CD4-positive, CD25-positive, alpha-beta regulatory T cell (primary cell): ENCODE results near the gene EDC4. TPM values are rescaled to one million over a fixed set of nuclear protein-coding genes. Genes with fewer than 3 reads are reported as not detected.
A peak's percentile ranks its signal among the peaks of the same experiment; 100 is the strongest.

ENCODE experiments used
- ATAC-seq, 2 donors: fragments of 150-1000 bp; cut with Tn5 transposase; one replicate each; pipeline ENCODE4 v1.10.0; 2021; ENCODE audit warnings: low read depth in 2 of 2, moderate number of reproducible peaks in 2 of 2, moderate library complexity in 1 of 2
- DNase-seq, 3 donors: peaks; one replicate each; pipeline versions ENCODE4 v3.0.0 to v3.0.0-alpha.2; 2012 to 2022; ENCODE audit warnings: mixed read lengths in 1 of 3
- H3K27ac ChIP-seq: one replicate; pipeline ENCODE4 v1.7.0; 2013; ENCODE audit warnings: mild to moderate bottlenecking, low read length; ENCODE audit not compliant: insufficient read depth, poor library complexity, severe bottlenecking
- H3K27me3 ChIP-seq: one replicate; pipeline ENCODE4 v1.7.0; 2013; ENCODE audit warnings: low read length; ENCODE audit not compliant: control insufficient read depth, insufficient read depth
- H3K36me3 ChIP-seq: one replicate; pipeline ENCODE4 v1.7.0; 2013; ENCODE audit warnings: mild to moderate bottlenecking, low read length, moderate library complexity; ENCODE audit not compliant: control insufficient read depth, insufficient read depth
- H3K4me1 ChIP-seq: 2 replicates; pipeline ENCODE4 v1.7.0; 2013; ENCODE audit warnings: mild to moderate bottlenecking, low read length; ENCODE audit not compliant: insufficient read depth, control insufficient read depth, poor library complexity, severe bottlenecking
- H3K4me3 ChIP-seq: one replicate; pipeline ENCODE4 v1.7.0; 2013; ENCODE audit warnings: low read depth, mild to moderate bottlenecking, low read length, moderate library complexity
- H3K9me3 ChIP-seq, 2 experiments: 1 replicate in 1 of 2; 2 replicates in 1 of 2; pipeline ENCODE4 v1.7.0; 2013; ENCODE audit warnings: low read length in 2 of 2, mild to moderate bottlenecking in 1 of 2, moderate library complexity in 1 of 2; ENCODE audit not compliant: control insufficient read depth in 2 of 2
- H3K27ac Mint-ChIP-seq, 3 donors: one replicate each; pipeline ENCODE4 v1.8.0; 2020 to 2022; ENCODE audit warnings: mild to moderate bottlenecking in 3 of 3, mixed read lengths in 3 of 3, moderate library complexity in 2 of 3
- H3K27me3 Mint-ChIP-seq: one replicate; pipeline ENCODE4 v1.8.0; 2022; ENCODE audit warnings: mild to moderate bottlenecking, mixed read lengths
- H3K36me3 Mint-ChIP-seq: one replicate; pipeline ENCODE4 v1.8.0; 2020; ENCODE audit warnings: mixed read lengths
- H3K4me1 Mint-ChIP-seq, 4 donors: one replicate each; pipeline ENCODE4 v1.8.0; 2020 to 2022; ENCODE audit warnings: mixed read lengths in 4 of 4, mild to moderate bottlenecking in 1 of 4
- H3K4me3 Mint-ChIP-seq, 4 donors: one replicate each; pipeline ENCODE4 v1.8.0; 2020 to 2022; ENCODE audit warnings: mild to moderate bottlenecking in 4 of 4, mixed read lengths in 4 of 4, moderate library complexity in 3 of 4
- H3K9me3 Mint-ChIP-seq, 7 donors: one replicate each; pipeline ENCODE4 v1.8.0; 2020 to 2022; ENCODE audit warnings: mixed read lengths in 7 of 7, mild to moderate bottlenecking in 3 of 7, moderate library complexity in 2 of 7
- polyA plus RNA-seq, 4 donors: library from polyadenylated mRNA; unstranded; fragments of 300-500 nt; fragmentation: Illumina TruSeq; gene quantifications; one replicate each; pipeline ENCODE4 v1.2.3, GENCODE V29; 2021
- total RNA-seq: library from RNA; stranded (reverse); gene quantifications from one replicate; pipeline ENCODE4 v1.2.3, GENCODE V29; 2022

EDC4 gene
- total and polyA plus RNA-seq, 5 donors from 2014 or later: 24.7 to 103 (median 37.9) TPM

GRCh38 chr16:67917140-67917851 lies 44.4 kb downstream of the EDC4 start:
- no peak overlapping the region for H3K4me3 Mint-ChIP-seq
- peaks cover 0 to 3% (median 0%) of the 10 kb centered on the region in 7 donors for H3K9me3 Mint-ChIP-seq
- no peak for DNase-seq
- Histone ChIP-seq H3K36me3 (peaks cover 19% of the 10 kb centered on the region), H3K27ac (no peak overlapping the region), H3K4me1 (peaks cover 3% of the 10 kb centered on the region), H3K27me3 (no peaks in the 10 kb centered on the region), H3K9me3 (no peaks in the 10 kb centered on the region), H3K4me3 (no peak overlapping the region)
- peak overlapping the region in 1 of 3 donors; percentile 88 for H3K27ac Mint-ChIP-seq
- H3K27me3 Mint-ChIP-seq: no peaks in the 10 kb centered on the region
- H3K4me1 Mint-ChIP-seq: peaks cover 0 to 40% (median 22%) of the 10 kb centered on the region in 4 donors
- no peak for ATAC-seq
- H3K36me3 Mint-ChIP-seq: peaks cover 29% of the 10 kb centered on the region

GRCh38 chr16:67917852-67918236 lies 45.0 kb downstream of the EDC4 start:
- no peaks in the 10 kb centered on the region for H3K9me3 ChIP-seq
- peaks cover 3% of the 10 kb centered on the region for H3K4me1 ChIP-seq
- peak; percentile 95 to 96 for ATAC-seq
- Mint-ChIP-seq H3K36me3 (peaks cover 29% of the 10 kb centered on the region), H3K9me3 (peaks cover 0 to 3% (median 0%) of the 10 kb centered on the region in 7 donors), H3K27me3 (no peaks in the 10 kb centered on the region), H3K4me3 (no peak overlapping the region), H3K4me1 (peaks cover 0 to 42% (median 22%) of the 10 kb centered on the region in 4 donors), H3K27ac (peak overlapping the region in 1 of 3 donors; percentile 88)
- peaks cover 19% of the 10 kb centered on the region for H3K36me3 ChIP-seq
- no peaks in the 10 kb centered on the region for H3K27me3 ChIP-seq
- peak in 1 of 3 donors; percentile 32 for DNase-seq
- no peak overlapping the region for H3K4me3 ChIP-seq
- no peak overlapping the region for H3K27ac ChIP-seq

- peaks cover 0 to 3% (median 0%) of the 10 kb centered on the region in 7 donors for H3K9me3 Mint-ChIP-seq
- peak in 1 of 3 donors; percentile 32 for DNase-seq
- Histone ChIP-seq H3K4me1 (peaks cover 3% of the 10 kb centered on the region), H3K27ac (no peak overlapping the region), H3K27me3 (no peaks in the 10 kb centered on the region), H3K9me3 (no peaks in the 10 kb centered on the region), H3K36me3 (peaks cover 23% of the 10 kb centered on the region), H3K4me3 (no peak overlapping the region)
- H3K4me1 Mint-ChIP-seq: peaks cover 0 to 38% (median 21%) of the 10 kb centered on the region in 4 donors
- peaks cover 23% of the 10 kb centered on the region for H3K36me3 Mint-ChIP-seq
- H3K27ac Mint-ChIP-seq: peak overlapping the region in 1 of 3 donors; percentile 23
- H3K4me3 Mint-ChIP-seq: no peak overlapping the region
- no peak for ATAC-seq
- no peaks in the 10 kb centered on the region for H3K27me3 Mint-ChIP-seq
Observed at GRCh38 chr16:67919622-67920221, 46.9 kb downstream of the EDC4 start.

GRCh38 chr16:67922221-67922620 lies 49.4 kb downstream of the EDC4 start:
- DNase-seq (no peak), ATAC-seq (no peak)
- peaks cover 9% of the 10 kb centered on the region for H3K36me3 Mint-ChIP-seq
- peaks cover 0 to 23% (median 9%) of the 10 kb centered on the region in 4 donors for H3K4me1 Mint-ChIP-seq
- peak overlapping the region in 2 of 3 donors; percentile 44 to 71 for H3K27ac Mint-ChIP-seq
- no peaks in the 10 kb centered on the region for H3K9me3 ChIP-seq
- no peaks in the 10 kb centered on the region for H3K27me3 ChIP-seq
- peaks cover 23% of the 10 kb centered on the region for H3K36me3 ChIP-seq
- H3K27me3 Mint-ChIP-seq: no peaks in the 10 kb centered on the region
- H3K4me3 ChIP-seq: no peak overlapping the region
- H3K9me3 Mint-ChIP-seq: peaks cover 0 to 3% (median 0%) of the 10 kb centered on the region in 7 donors
- H3K27ac ChIP-seq: no peak overlapping the region
- peaks cover 3% of the 10 kb centered on the region for H3K4me1 ChIP-seq
- no peak overlapping the region for H3K4me3 Mint-ChIP-seq

GRCh38 chr16:67922740-67923139 lies 49.9 kb downstream of the EDC4 start:
- DNase-seq: no peak
- ATAC-seq: no peak
- H3K27ac Mint-ChIP-seq: peak overlapping the region in 1 of 3 donors; percentile 44
- H3K4me3 Mint-ChIP-seq: no peak overlapping the region
- peaks cover 4% of the 10 kb centered on the region for H3K36me3 Mint-ChIP-seq
- H3K27ac ChIP-seq: no peak overlapping the region
- H3K4me3 ChIP-seq: no peak overlapping the region
- peaks cover 0 to 18% (median 4%) of the 10 kb centered on the region in 4 donors for H3K4me1 Mint-ChIP-seq
- H3K27me3 Mint-ChIP-seq: no peaks in the 10 kb centered on the region
- H3K9me3 ChIP-seq: no peaks in the 10 kb centered on the region
- H3K9me3 Mint-ChIP-seq: no peaks in the 10 kb centered on the region
- no peaks in the 10 kb centered on the region for H3K4me1 ChIP-seq
- H3K27me3 ChIP-seq: no peaks in the 10 kb centered on the region
- H3K36me3 ChIP-seq: peaks cover 28% of the 10 kb centered on the region

- H3K4me1 ChIP-seq: peaks cover 4% of the 10 kb centered on the region
- no peaks in the 10 kb centered on the region for H3K27me3 Mint-ChIP-seq
- peak overlapping the region; percentile 42 to 74 (median 44) for H3K27ac Mint-ChIP-seq
- no peak overlapping the region for H3K4me3 ChIP-seq
- no peak overlapping the region for H3K27ac ChIP-seq
- DNase-seq: no peak
- ATAC-seq: no peak
- H3K36me3 Mint-ChIP-seq: no peaks in the 10 kb centered on the region
- no peaks in the 10 kb centered on the region for H3K9me3 ChIP-seq
- H3K4me1 Mint-ChIP-seq: peaks cover 0 to 18% (median 1%) of the 10 kb centered on the region in 4 donors
- no peak overlapping the region for H3K4me3 Mint-ChIP-seq
- H3K9me3 Mint-ChIP-seq: no peaks in the 10 kb centered on the region
- peaks cover 25% of the 10 kb centered on the region for H3K36me3 ChIP-seq
- H3K27me3 ChIP-seq: no peaks in the 10 kb centered on the region
Observed at GRCh38 chr16:67923414-67924116, 50.7 kb downstream of the EDC4 start.

- Histone ChIP-seq H3K36me3 (peaks cover 22% of the 10 kb centered on the region), H3K27ac (no peak overlapping the region), H3K27me3 (no peaks in the 10 kb centered on the region), H3K4me1 (peaks cover 6% of the 10 kb centered on the region), H3K4me3 (no peak overlapping the region), H3K9me3 (no peaks in the 10 kb centered on the region)
- Mint-ChIP-seq H3K9me3 (no peaks in the 10 kb centered on the region), H3K4me1 (peaks cover 0 to 17% (median 2%) of the 10 kb centered on the region in 4 donors), H3K4me3 (no peak overlapping the region), H3K36me3 (no peaks in the 10 kb centered on the region), H3K27me3 (no peaks in the 10 kb centered on the region), H3K27ac (peak overlapping the region in 1 of 3 donors; percentile 8)
- ATAC-seq (no peak), DNase-seq (no peak)
Observed at GRCh38 chr16:67924140-67924906, 51.5 kb downstream of the EDC4 start.
